RWPE2 (cell line): Measurements from ENCODE around the gene HDAC1.
"Not testable (repeated sequence)": the region's sequence is repeated elsewhere in the genome, so short reads cannot be mapped to it uniquely, and the experiment has no call there.

ENCODE experiments used
- ATAC-seq: fragments of 200-7000 bp; cut with Tn5 transposase; 3 replicates; pipeline ENCODE4 v1.9.1; 2021; ENCODE audit warnings: low read depth
- DNase-seq: peaks from one replicate; pipeline ENCODE4 v3.0.0-alpha.2; 2020; ENCODE audit warnings: low spot score
- H3K27ac ChIP-seq: fragments of 450-650 bp; 2 replicates; pipeline ENCODE4 v1.5.1; 2017; ENCODE audit warnings: mild to moderate bottlenecking; ENCODE audit not compliant: poor library complexity, severe bottlenecking
- H3K27me3 ChIP-seq: fragments of 250-450 bp; sonication (Bioruptor Pico); 2 replicates; pipeline ENCODE4 v1.5.1; 2021; ENCODE audit warnings: mild to moderate bottlenecking, moderate library complexity; ENCODE audit not compliant: insufficient read depth, poor library complexity, severe bottlenecking
- H3K36me3 ChIP-seq: fragments of 250-450 bp; sonication (Bioruptor Pico); 2 replicates; pipeline ENCODE4 v1.5.1; 2020; ENCODE audit warnings: low read depth, mild to moderate bottlenecking, moderate library complexity
- H3K4me1 ChIP-seq: fragments of 250-450 bp; sonication (Bioruptor Pico); 2 replicates; pipeline ENCODE4 v1.5.1; 2021; ENCODE audit warnings: mild to moderate bottlenecking, moderate library complexity; ENCODE audit not compliant: insufficient read depth, poor library complexity, severe bottlenecking
- H3K4me3 ChIP-seq: fragments of 250-450 bp; sonication (Bioruptor Pico); 2 replicates; pipeline ENCODE4 v1.5.1; 2021; ENCODE audit warnings: mild to moderate bottlenecking, moderate library complexity; ENCODE audit not compliant: severe bottlenecking
- H3K9me3 ChIP-seq: fragments of 250-450 bp; sonication (Bioruptor Pico); 2 replicates; pipeline ENCODE4 v1.5.1; 2021; ENCODE audit warnings: mild to moderate bottlenecking, moderate library complexity; ENCODE audit not compliant: severe bottlenecking
- TF ChIP-seq, protein P1 (sequence below): fragments of 450-650 bp; IDR thresholded peaks from one replicate; pipeline ENCODE4 v1.5.1; 2017; ENCODE audit warnings: mild to moderate bottlenecking, moderate library complexity; ENCODE audit not compliant: poor library complexity, severe bottlenecking

The HDAC1 gene

DNA sequence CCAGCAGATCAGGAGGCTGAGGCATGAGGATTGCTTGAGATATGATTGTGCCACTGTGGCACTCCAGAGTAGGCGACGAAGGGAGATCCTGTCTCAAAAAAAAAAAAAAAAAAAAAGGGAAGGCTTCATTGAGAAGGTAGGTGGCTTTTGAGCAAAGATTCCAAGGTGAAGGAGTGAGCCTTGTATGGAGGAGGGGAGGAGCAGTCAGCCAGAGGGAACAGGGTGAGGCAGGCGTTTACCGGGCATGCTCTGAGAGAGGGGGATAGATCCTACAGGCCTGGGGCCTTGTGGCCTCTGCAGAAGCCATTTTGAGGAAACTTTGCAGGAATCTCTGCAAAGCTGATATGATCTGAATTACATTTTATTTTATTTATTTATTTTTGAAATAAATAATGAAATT is 5.1 kb upstream of the HDAC1 start:
- Histone ChIP-seq H3K27ac (no peak overlapping the region), H3K27me3 (no peaks in the 10 kb centered on the region), H3K36me3 (no peaks in the 10 kb centered on the region), H3K4me1 (peaks cover 18% of the 10 kb centered on the region), H3K4me3 (no peak overlapping the region), H3K9me3 (no peaks in the 10 kb centered on the region)
- ATAC-seq (no peak), DNase-seq (no peak)
- TF ChIP-seq, protein P1, sequence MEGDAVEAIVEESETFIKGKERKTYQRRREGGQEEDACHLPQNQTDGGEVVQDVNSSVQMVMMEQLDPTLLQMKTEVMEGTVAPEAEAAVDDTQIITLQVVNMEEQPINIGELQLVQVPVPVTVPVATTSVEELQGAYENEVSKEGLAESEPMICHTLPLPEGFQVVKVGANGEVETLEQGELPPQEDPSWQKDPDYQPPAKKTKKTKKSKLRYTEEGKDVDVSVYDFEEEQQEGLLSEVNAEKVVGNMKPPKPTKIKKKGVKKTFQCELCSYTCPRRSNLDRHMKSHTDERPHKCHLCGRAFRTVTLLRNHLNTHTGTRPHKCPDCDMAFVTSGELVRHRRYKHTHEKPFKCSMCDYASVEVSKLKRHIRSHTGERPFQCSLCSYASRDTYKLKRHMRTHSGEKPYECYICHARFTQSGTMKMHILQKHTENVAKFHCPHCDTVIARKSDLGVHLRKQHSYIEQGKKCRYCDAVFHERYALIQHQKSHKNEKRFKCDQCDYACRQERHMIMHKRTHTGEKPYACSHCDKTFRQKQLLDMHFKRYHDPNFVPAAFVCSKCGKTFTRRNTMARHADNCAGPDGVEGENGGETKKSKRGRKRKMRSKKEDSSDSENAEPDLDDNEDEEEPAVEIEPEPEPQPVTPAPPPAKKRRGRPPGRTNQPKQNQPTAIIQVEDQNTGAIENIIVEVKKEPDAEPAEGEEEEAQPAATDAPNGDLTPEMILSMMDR = no peak

DNA sequence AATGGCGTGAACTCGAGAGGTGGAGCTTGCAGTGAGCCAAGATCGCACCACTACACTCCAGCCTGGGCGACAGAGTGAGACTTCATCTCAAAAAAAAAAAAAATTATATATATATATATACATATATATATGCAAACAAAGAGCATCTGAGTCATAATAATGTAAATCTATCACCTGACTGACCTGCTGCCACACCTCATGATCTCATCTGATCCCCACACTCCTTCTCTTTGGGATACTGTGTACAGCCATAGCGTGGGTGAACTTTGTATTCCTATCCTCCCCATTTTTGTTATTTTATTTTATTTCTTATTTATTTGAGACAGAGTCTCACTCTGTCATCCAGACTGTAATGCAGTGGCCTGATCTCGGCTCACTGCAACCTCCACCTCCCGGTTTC is 2.6 kb upstream of the HDAC1 start:
- Histone ChIP-seq H3K4me1 (peaks cover 18% of the 10 kb centered on the region), H3K27ac (peak overlapping the region; percentile 78), H3K9me3 (no peaks in the 10 kb centered on the region), H3K4me3 (no peak overlapping the region), H3K36me3 (no peaks in the 10 kb centered on the region), H3K27me3 (no peaks in the 10 kb centered on the region)
- TF ChIP-seq, protein P1 = no peak
- ATAC-seq = peak; percentile 52
- DNase-seq = no peak

DNA sequence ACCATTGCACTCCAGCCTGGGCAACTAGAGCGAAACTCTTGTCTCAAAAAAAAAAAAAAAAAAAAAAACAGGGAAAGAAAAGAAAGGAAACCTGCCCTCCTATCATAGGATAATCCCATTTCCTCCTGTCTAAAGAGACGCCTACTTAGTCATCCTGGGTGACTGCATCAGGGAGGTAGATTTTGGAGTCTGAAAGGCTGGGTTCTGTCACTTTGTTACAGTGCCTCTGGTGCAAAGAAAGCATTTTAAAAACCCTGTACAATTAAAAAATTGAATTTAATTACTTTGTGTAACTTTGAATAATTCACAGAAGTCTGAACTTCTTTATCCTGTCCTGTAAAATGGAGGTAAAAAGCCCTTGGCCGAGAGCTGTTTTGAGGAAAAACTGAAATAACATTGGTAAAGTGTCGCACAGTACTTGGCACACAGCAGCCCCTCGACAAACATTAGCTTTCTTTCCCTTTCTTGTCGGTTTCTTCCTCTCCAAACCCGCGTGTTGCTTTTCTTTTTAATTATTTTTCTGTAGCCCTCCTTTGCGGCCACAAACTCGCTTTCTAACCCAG is 657 bp upstream of the HDAC1 start:
- peak; percentile 40; the same call in 1 of the 3 replicates for ATAC-seq
- Histone ChIP-seq H3K4me1 (peaks cover 18% of the 10 kb centered on the region), H3K27me3 (no peaks in the 10 kb centered on the region), H3K27ac (peak overlapping the region; percentile 78), H3K9me3 (no peaks in the 10 kb centered on the region), H3K36me3 (peaks cover 11% of the 10 kb centered on the region), H3K4me3 (peak overlapping the region; percentile 92)
- TF ChIP-seq, protein P1 = no peak
- DNase-seq = no peak

DNA sequence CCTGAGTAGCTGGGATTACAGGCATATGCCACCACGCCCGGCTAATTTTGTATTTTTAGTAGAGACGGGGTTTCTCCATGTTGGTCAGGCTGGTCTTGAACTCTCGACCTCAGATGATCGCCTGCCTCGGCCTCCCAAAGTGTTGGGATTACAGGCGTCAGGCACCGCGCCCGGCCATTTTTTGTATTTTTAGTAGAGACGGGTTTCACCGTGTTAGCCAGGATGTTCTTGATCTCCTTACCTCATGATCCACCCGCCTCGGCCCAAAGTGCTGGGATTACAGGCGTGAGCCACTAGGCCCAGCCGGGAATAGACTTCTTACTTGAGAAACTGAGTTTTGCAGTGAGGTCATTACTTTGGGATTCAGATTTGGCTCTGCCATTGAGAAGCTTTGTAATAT is 6.3 kb downstream of the HDAC1 start:
- H3K36me3 ChIP-seq = peaks cover 38% of the 10 kb centered on the region
- H3K27me3 ChIP-seq, H3K4me1 ChIP-seq, DNase-seq, ATAC-seq, H3K4me3 ChIP-seq, H3K27ac ChIP-seq, H3K9me3 ChIP-seq: not testable (repeated sequence)

DNA sequence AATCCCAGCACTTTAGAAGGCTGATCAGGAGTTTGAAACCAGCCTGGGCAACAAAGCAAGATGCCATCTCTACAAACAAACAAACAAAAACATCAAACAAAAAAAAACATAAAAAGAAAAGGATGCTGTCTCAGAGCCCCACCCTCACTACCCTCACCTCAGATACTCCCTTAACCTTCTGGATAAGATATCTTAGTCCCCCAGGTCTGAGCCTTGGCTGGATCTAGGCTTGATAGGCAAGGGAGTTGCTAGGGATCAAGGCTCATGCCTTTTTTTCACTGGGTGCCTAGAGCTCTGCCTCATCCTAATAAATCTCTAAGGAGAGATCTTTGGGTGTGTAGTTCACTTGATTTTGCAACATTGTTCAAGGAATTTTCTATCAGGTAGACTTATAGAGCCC is 7.4 kb downstream of the HDAC1 start:
- peaks cover 8% of the 10 kb centered on the region for H3K4me1 ChIP-seq
- no peaks in the 10 kb centered on the region for H3K27me3 ChIP-seq
- no peaks in the 10 kb centered on the region for H3K9me3 ChIP-seq
- no peak for ATAC-seq
- H3K27ac ChIP-seq = no peak overlapping the region
- TF ChIP-seq, protein P1 = no peak
- DNase-seq = no peak
- H3K36me3 ChIP-seq = peaks cover 49% of the 10 kb centered on the region
- H3K4me3 ChIP-seq = no peak overlapping the region
